NCI-H446 (cell line): ENCODE measurements around the gene NUP54.

Source experiments
- DNase-seq, 2 experiments: peaks; one replicate each; lab custom pipeline; 2025; lab: John Stamatoyannopoulos, UW

NUP54 gene

GRCh38 chr4:76148142-76148865, at the start of gene NUP54:
NUP54 (minus strand) TSS chr4:76148397; CDS start chr4:76148374, 23 bp downstream.
- peak; percentile 89 to 95 for DNase-seq

- DNase-seq, result no peak
These were observed 49.0 kb upstream of the NUP54 start for GRCh38 chr4:76197031-76197743.

GRCh38 chr4:76196376-76196775, 48.2 kb upstream of the NUP54 start:
- DNase-seq, result no peak

- no peak for DNase-seq
These were observed 47.1 kb upstream of the NUP54 start for GRCh38 chr4:76195326-76195725.

GRCh38 chr4:76194325-76194724, 46.1 kb upstream of the NUP54 start:
- no peak for DNase-seq

- peak in 1 of 2 experiments; percentile 35 for DNase-seq
These were observed 44.0 kb upstream of the NUP54 start for GRCh38 chr4:76192236-76192635.

GRCh38 chr4:76188557-76188956, 40.4 kb upstream of the NUP54 start:
- no peak for DNase-seq

GRCh38 chr4:76188149-76188548, 40.0 kb upstream of the NUP54 start:
- no peak for DNase-seq

GRCh38 chr4:76187152-76187551, 39.0 kb upstream of the NUP54 start:
- DNase-seq, result no peak

GRCh38 chr4:76182463-76182862, 34.3 kb upstream of the NUP54 start:
- DNase-seq, result no peak

GRCh38 chr4:76179398-76180318, 31.5 kb upstream of the NUP54 start:
- peak; percentile 75 to 84 for DNase-seq

GRCh38 chr4:76178296-76178695, 30.1 kb upstream of the NUP54 start:
- DNase-seq, result no peak

GRCh38 chr4:76177709-76178108, 29.5 kb upstream of the NUP54 start:
- no peak for DNase-seq

GRCh38 chr4:76175336-76175735, 27.1 kb upstream of the NUP54 start:
- DNase-seq, result no peak

- DNase-seq, result no peak
These were observed 26.0 kb upstream of the NUP54 start for GRCh38 chr4:76174216-76174615.

GRCh38 chr4:76168688-76169087, 20.5 kb upstream of the NUP54 start:
- DNase-seq, result no peak

GRCh38 chr4:76166480-76166879, 18.3 kb upstream of the NUP54 start:
- DNase-seq, result no peak

GRCh38 chr4:76160355-76160754, 12.2 kb upstream of the NUP54 start:
- DNase-seq, result no peak

- no peak for DNase-seq
These were observed 8.4 kb upstream of the NUP54 start for GRCh38 chr4:76156635-76157034.

GRCh38 chr4:76155979-76156378, 7.8 kb upstream of the NUP54 start:
- DNase-seq, result no peak

- no peak for DNase-seq
These were observed 5.2 kb upstream of the NUP54 start for GRCh38 chr4:76153356-76153755.

GRCh38 chr4:76147454-76148141, 599 bp downstream of the NUP54 start:
- peak; percentile 76 to 77 for DNase-seq
